ENCODE data around the gene REEP1. TPM values are rescaled to one million over a fixed set of nuclear protein-coding genes. Genes with fewer than 3 reads are reported as not detected.

Gene REEP1
- total and polyA plus RNA-seq, 4 experiments from 2014 or later: 0.15 TPM; not detected in 3

GRCh38 chr2:86239326-86239725 lies 98.1 kb downstream of the REEP1 start:
- H3K4me3 Mint-ChIP-seq: no peak overlapping the region
- H3K27ac Mint-ChIP-seq: peak overlapping the region in 1 of 7 donors; percentile 68
- H3K4me1 ChIP-seq (ENCODE audit: insufficient read depth, low read length): peaks cover 6% of the 10 kb centered on the region
- H3K4me3 ChIP-seq (ENCODE audit: low read length in 2 of 2): no peak overlapping the region
- H3K9me3 ChIP-seq (ENCODE audit: control insufficient read depth in 1 of 2, low read length in 2 of 2): no peaks in the 10 kb centered on the region
- no peak overlapping the region for H3K27ac ChIP-seq (ENCODE audit: low read depth, low read length)
- peaks cover 0 to 2% of the 10 kb centered on the region in 2 donors for H3K27me3 Mint-ChIP-seq
- POLR2A ChIA-PET (ENCODE audit: partially characterized antibody): no interaction called here
- CTCF ChIA-PET (ENCODE audit: partially characterized antibody): no interaction called here
- H3K4me1 Mint-ChIP-seq: peaks cover 5 to 9% (median 7%) of the 10 kb centered on the region in 4 donors
- no peaks in the 10 kb centered on the region for H3K27me3 ChIP-seq (ENCODE audit: insufficient read depth, low read length)
- no peak for DNase-seq
- peaks cover 0 to 2% (median 0%) of the 10 kb centered on the region in 8 donors for H3K9me3 Mint-ChIP-seq
- no peaks in the 10 kb centered on the region for H3K36me3 Mint-ChIP-seq
- intact Hi-C loops (cut with micrococcal nuclease): no loop called here
- H3K36me3 ChIP-seq (ENCODE audit: insufficient read depth, low read length): no peaks in the 10 kb centered on the region

GRCh38 chr2:86238354-86238753 lies 99.1 kb downstream of the REEP1 start:
- ChIA-PET POLR2A (ENCODE audit: partially characterized antibody) (no interaction called here), CTCF (ENCODE audit: partially characterized antibody) (no interaction called here)
- H3K27ac ChIP-seq (ENCODE audit: low read depth, low read length): no peak overlapping the region
- Mint-ChIP-seq H3K36me3 (no peaks in the 10 kb centered on the region), H3K4me1 (peaks cover 5 to 9% (median 7%) of the 10 kb centered on the region in 4 donors), H3K4me3 (peak overlapping the region in 2 of 8 donors; percentile 28 to 58), H3K27me3 (peaks cover 0 to 2% of the 10 kb centered on the region in 2 donors), H3K9me3 (peaks cover 0 to 1% (median 0%) of the 10 kb centered on the region in 8 donors), H3K27ac (peak overlapping the region in 2 of 7 donors; percentile 33 to 74)
- intact Hi-C loops (cut with micrococcal nuclease): no loop called here
- no peaks in the 10 kb centered on the region for H3K36me3 ChIP-seq (ENCODE audit: insufficient read depth, low read length)
- peaks cover 6% of the 10 kb centered on the region for H3K4me1 ChIP-seq (ENCODE audit: insufficient read depth, low read length)
- H3K4me3 ChIP-seq (ENCODE audit: low read length in 2 of 2): no peak overlapping the region
- H3K27me3 ChIP-seq (ENCODE audit: insufficient read depth, low read length): no peaks in the 10 kb centered on the region
- DNase-seq: peak in 3 of 5 donors; percentile 17 to 60 (median 34)
- H3K9me3 ChIP-seq (ENCODE audit: control insufficient read depth in 1 of 2, low read length in 2 of 2): no peaks in the 10 kb centered on the region

- H3K27ac Mint-ChIP-seq: peak overlapping the region in 1 of 7 donors; percentile 13
- H3K4me3 ChIP-seq (ENCODE audit: low read length in 2 of 2): no peak overlapping the region
- DNase-seq: no peak
- peaks cover 5 to 9% (median 7%) of the 10 kb centered on the region in 4 donors for H3K4me1 Mint-ChIP-seq
- peaks cover 0 to 1% (median 0%) of the 10 kb centered on the region in 8 donors for H3K9me3 Mint-ChIP-seq
- no peaks in the 10 kb centered on the region for H3K36me3 Mint-ChIP-seq
- H3K36me3 ChIP-seq (ENCODE audit: insufficient read depth, low read length): no peaks in the 10 kb centered on the region
- CTCF ChIA-PET (ENCODE audit: partially characterized antibody): no interaction called here
- no peak overlapping the region for H3K4me3 Mint-ChIP-seq
- H3K27me3 ChIP-seq (ENCODE audit: insufficient read depth, low read length): no peaks in the 10 kb centered on the region
- intact Hi-C loops (cut with micrococcal nuclease): no loop called here
- H3K9me3 ChIP-seq (ENCODE audit: control insufficient read depth in 1 of 2, low read length in 2 of 2): no peaks in the 10 kb centered on the region
- peaks cover 6% of the 10 kb centered on the region for H3K4me1 ChIP-seq (ENCODE audit: insufficient read depth, low read length)
- H3K27me3 Mint-ChIP-seq: peaks cover 0 to 2% of the 10 kb centered on the region in 2 donors
- no peak overlapping the region for H3K27ac ChIP-seq (ENCODE audit: low read depth, low read length)
- POLR2A ChIA-PET (ENCODE audit: partially characterized antibody): no interaction called here
These were observed 100.3 kb downstream of the REEP1 start for GRCh38 chr2:86237172-86237571.

- H3K27me3 Mint-ChIP-seq: peaks cover 0 to 2% of the 10 kb centered on the region in 2 donors
- no peaks in the 10 kb centered on the region for H3K36me3 ChIP-seq (ENCODE audit: insufficient read depth, low read length)
- peaks cover 5 to 9% (median 7%) of the 10 kb centered on the region in 4 donors for H3K4me1 Mint-ChIP-seq
- H3K9me3 ChIP-seq (ENCODE audit: control insufficient read depth in 1 of 2, low read length in 2 of 2): no peaks in the 10 kb centered on the region
- no peak overlapping the region for H3K27ac Mint-ChIP-seq
- peaks cover 0 to 1% (median 0%) of the 10 kb centered on the region in 8 donors for H3K9me3 Mint-ChIP-seq
- H3K27me3 ChIP-seq (ENCODE audit: insufficient read depth, low read length): no peaks in the 10 kb centered on the region
- H3K4me3 ChIP-seq (ENCODE audit: low read length in 2 of 2): no peak overlapping the region
- no peak overlapping the region for H3K27ac ChIP-seq (ENCODE audit: low read depth, low read length)
- H3K4me1 ChIP-seq (ENCODE audit: insufficient read depth, low read length): peaks cover 6% of the 10 kb centered on the region
- H3K4me3 Mint-ChIP-seq: no peak overlapping the region
- ChIA-PET CTCF (ENCODE audit: partially characterized antibody) (no interaction called here), POLR2A (ENCODE audit: partially characterized antibody) (no interaction called here)
- no peaks in the 10 kb centered on the region for H3K36me3 Mint-ChIP-seq
- DNase-seq: no peak
- intact Hi-C loops (cut with micrococcal nuclease): no loop called here
These were observed 102.0 kb downstream of the REEP1 start for GRCh38 chr2:86235196-86235980.

DNA sequence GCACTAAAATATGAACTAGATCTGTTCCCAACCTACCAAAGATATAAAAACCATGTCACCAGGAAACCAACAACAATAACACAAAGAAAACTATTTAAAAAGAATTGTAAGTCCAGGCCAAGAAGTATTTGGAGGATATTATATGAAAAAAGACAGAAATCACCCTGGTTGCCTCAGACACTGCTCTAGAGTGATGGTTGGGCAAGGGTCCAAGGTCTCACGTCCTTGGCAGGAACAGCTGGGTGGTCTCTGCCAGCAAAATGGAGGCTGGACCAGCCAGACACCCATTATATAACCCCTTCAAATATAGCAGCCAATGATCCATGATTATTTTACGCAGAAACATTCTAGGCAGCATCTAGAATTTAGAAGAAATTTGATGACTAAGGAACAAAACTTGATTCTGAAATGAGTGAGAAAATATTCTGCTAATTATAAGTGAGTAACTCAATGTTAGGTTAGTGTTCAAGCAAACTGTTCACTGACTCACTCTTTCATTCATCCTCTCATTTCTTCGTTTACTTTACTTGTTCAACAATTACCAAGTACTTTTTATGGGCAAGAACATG lies 102.8 kb downstream of the REEP1 start:
- H3K4me1 ChIP-seq (ENCODE audit: insufficient read depth, low read length): peaks cover 6% of the 10 kb centered on the region
- Mint-ChIP-seq H3K4me1 (peaks cover 5 to 9% (median 7%) of the 10 kb centered on the region in 4 donors), H3K9me3 (no peaks in the 10 kb centered on the region), H3K4me3 (no peak overlapping the region), H3K27ac (no peak overlapping the region), H3K27me3 (peaks cover 0 to 2% of the 10 kb centered on the region in 2 donors), H3K36me3 (no peaks in the 10 kb centered on the region)
- POLR2A ChIA-PET (ENCODE audit: partially characterized antibody): no interaction called here
- no peaks in the 10 kb centered on the region for H3K36me3 ChIP-seq (ENCODE audit: insufficient read depth, low read length)
- no peak for DNase-seq
- H3K27me3 ChIP-seq (ENCODE audit: insufficient read depth, low read length): no peaks in the 10 kb centered on the region
- H3K9me3 ChIP-seq (ENCODE audit: control insufficient read depth in 1 of 2, low read length in 2 of 2): no peaks in the 10 kb centered on the region
- intact Hi-C loops (cut with micrococcal nuclease): no loop called here
- no peak overlapping the region for H3K27ac ChIP-seq (ENCODE audit: low read depth, low read length)
- H3K4me3 ChIP-seq (ENCODE audit: low read length in 2 of 2): no peak overlapping the region
- CTCF ChIA-PET (ENCODE audit: partially characterized antibody): no interaction called here

DNA sequence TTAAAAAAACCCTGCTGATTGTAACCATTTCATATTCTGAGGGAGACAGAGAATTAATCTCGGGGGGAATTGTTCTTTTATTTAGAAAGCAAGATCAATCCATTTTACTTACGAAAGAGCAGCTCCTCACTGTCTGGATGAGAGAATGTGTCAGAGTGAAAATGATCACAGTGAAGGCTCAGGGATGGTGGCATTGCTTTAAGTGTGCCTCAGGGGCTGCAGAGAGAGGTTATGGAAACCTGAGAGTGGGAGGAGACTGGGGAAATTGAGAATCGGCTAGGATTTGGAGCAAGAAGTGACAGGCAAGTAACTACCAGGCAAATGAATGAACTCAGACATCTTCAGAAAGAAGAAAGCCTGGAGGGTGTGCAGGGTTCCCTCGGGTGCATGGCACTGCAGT lies 104.0 kb downstream of the REEP1 start:
- Histone ChIP-seq H3K9me3 (ENCODE audit: control insufficient read depth in 1 of 2, low read length in 2 of 2) (no peaks in the 10 kb centered on the region), H3K4me3 (ENCODE audit: low read length in 2 of 2) (no peak overlapping the region), H3K4me1 (ENCODE audit: insufficient read depth, low read length) (peaks cover 3% of the 10 kb centered on the region), H3K27me3 (ENCODE audit: insufficient read depth, low read length) (no peaks in the 10 kb centered on the region), H3K36me3 (ENCODE audit: insufficient read depth, low read length) (no peaks in the 10 kb centered on the region), H3K27ac (ENCODE audit: low read depth, low read length) (no peak overlapping the region)
- no peak overlapping the region for H3K4me3 Mint-ChIP-seq
- H3K36me3 Mint-ChIP-seq: no peaks in the 10 kb centered on the region
- POLR2A ChIA-PET (ENCODE audit: partially characterized antibody): no interaction called here
- H3K27me3 Mint-ChIP-seq: peaks cover 0 to 2% of the 10 kb centered on the region in 2 donors
- H3K27ac Mint-ChIP-seq: no peak overlapping the region
- CTCF ChIA-PET (ENCODE audit: partially characterized antibody): no interaction called here
- peaks cover 2 to 5% (median 3%) of the 10 kb centered on the region in 4 donors for H3K4me1 Mint-ChIP-seq
- no peaks in the 10 kb centered on the region for H3K9me3 Mint-ChIP-seq
- no peak for DNase-seq
- intact Hi-C loops (cut with micrococcal nuclease): no loop called here

GRCh38 chr2:86232910-86233309 lies 104.5 kb downstream of the REEP1 start:
- Histone ChIP-seq H3K27ac (ENCODE audit: low read depth, low read length) (no peak overlapping the region), H3K27me3 (ENCODE audit: insufficient read depth, low read length) (no peaks in the 10 kb centered on the region), H3K4me1 (ENCODE audit: insufficient read depth, low read length) (no peaks in the 10 kb centered on the region), H3K36me3 (ENCODE audit: insufficient read depth, low read length) (no peaks in the 10 kb centered on the region), H3K9me3 (ENCODE audit: control insufficient read depth in 1 of 2, low read length in 2 of 2) (no peaks in the 10 kb centered on the region), H3K4me3 (ENCODE audit: low read length in 2 of 2) (no peak overlapping the region)
- Mint-ChIP-seq H3K4me3 (no peak overlapping the region), H3K27me3 (peaks cover 0 to 2% of the 10 kb centered on the region in 2 donors), H3K27ac (no peak overlapping the region), H3K36me3 (no peaks in the 10 kb centered on the region), H3K9me3 (no peaks in the 10 kb centered on the region), H3K4me1 (peaks cover 0 to 1% (median under 1%) of the 10 kb centered on the region in 4 donors)
- intact Hi-C loops (cut with micrococcal nuclease): no loop called here
- POLR2A ChIA-PET (ENCODE audit: partially characterized antibody): no interaction called here
- CTCF ChIA-PET (ENCODE audit: partially characterized antibody): no interaction called here
- no peak for DNase-seq

Data from CD4-positive, alpha-beta memory T cell (primary cell).